ENCODE measurements around the gene ZBTB32. TPM values are rescaled to one million over a fixed set of nuclear protein-coding genes. Genes with fewer than 3 reads are reported as not detected.

Gene ZBTB32
- total and polyA plus RNA-seq, 8 donors, result 0.15 to 0.94 (median 0.39) TPM

DNA sequence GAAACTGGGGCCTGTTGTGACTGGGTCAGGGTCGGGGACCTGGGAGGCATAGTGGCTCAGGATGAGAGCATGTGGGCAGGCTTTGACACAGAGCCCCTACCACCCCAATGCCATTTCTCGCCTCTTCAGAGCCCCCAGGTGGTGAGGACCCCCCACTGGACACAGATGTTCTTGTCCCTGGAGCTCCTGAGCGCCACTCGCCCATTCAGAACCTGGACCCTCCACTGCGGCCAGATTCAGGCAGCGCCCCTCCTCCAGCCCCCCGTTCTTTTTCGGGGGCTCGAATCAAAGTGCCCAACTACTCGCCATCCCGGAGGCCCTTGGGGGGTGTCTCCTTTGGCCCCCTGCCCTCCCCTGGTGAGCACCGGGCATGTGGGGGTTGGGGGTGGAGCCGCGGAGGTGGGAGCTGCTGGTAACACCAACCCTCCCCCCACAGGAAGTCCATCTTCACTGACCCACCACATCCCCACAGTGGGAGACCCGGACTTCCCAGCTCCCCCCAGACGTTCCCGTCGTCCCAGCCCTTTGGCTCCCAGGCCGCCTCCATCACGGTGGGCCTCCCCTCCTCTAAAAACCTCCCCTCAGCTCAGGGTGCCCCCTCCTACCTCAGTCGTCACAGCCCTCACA lies 27.5 kb downstream of the ZBTB32 start:
- intact Hi-C loops (cut with DNase I), result no loop called here
- Histone ChIP-seq H3K9me3 (no peaks in the 10 kb centered on the region), H3K4me1 (no peaks in the 10 kb centered on the region), H3K27ac (no peak overlapping the region), H3K36me3 (peaks cover 0 to 100% of the 10 kb centered on the region in 2 donors), H3K27me3 (no peaks in the 10 kb centered on the region), H3K4me3 (no peak overlapping the region)
- ATAC-seq (no peak), DNase-seq (no peak)
- TF ChIP-seq, protein P1, sequence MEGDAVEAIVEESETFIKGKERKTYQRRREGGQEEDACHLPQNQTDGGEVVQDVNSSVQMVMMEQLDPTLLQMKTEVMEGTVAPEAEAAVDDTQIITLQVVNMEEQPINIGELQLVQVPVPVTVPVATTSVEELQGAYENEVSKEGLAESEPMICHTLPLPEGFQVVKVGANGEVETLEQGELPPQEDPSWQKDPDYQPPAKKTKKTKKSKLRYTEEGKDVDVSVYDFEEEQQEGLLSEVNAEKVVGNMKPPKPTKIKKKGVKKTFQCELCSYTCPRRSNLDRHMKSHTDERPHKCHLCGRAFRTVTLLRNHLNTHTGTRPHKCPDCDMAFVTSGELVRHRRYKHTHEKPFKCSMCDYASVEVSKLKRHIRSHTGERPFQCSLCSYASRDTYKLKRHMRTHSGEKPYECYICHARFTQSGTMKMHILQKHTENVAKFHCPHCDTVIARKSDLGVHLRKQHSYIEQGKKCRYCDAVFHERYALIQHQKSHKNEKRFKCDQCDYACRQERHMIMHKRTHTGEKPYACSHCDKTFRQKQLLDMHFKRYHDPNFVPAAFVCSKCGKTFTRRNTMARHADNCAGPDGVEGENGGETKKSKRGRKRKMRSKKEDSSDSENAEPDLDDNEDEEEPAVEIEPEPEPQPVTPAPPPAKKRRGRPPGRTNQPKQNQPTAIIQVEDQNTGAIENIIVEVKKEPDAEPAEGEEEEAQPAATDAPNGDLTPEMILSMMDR (IDR thresholded peaks at IDR 0.05), result no peak

DNA sequence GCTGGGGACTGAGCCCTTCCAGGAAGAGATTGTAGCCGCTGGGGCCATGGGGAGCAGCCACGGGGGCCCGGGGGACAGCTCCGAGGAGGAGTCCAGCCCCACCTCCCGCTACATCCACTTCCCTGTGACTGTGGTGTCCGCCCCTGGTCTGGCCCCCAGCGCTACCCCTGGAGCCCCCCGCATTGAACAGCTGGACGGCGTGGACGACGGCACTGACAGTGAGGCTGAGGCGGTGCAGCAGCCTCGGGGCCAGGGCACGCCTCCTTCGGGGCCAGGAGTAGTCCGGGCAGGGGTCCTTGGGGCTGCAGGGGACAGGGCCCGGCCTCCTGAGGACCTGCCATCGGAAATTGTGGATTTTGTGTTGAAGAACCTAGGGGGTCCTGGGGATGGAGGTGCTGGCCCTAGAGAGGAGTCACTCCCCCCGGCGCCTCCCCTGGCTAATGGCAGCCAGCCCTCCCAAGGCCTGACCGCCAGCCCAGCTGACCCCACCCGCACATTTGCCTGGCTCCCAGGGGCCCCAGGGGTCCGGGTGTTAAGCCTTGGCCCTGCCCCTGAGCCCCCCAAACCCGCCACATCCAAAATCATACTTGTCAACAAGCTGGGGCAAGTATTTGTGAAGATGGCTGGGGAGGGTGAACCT lies 28.3 kb downstream of the ZBTB32 start:
- H3K27me3 ChIP-seq, result no peaks in the 10 kb centered on the region
- intact Hi-C loops (cut with DNase I), result no loop called here
- H3K4me3 ChIP-seq, result no peak overlapping the region
- no peaks in the 10 kb centered on the region for H3K9me3 ChIP-seq
- H3K36me3 ChIP-seq, result peaks cover 0 to 100% of the 10 kb centered on the region in 2 donors
- no peak overlapping the region for H3K27ac ChIP-seq
- no peak for DNase-seq
- ATAC-seq, result no peak
- TF ChIP-seq, protein P1 (IDR thresholded peaks at IDR 0.05), result no peak
- H3K4me1 ChIP-seq, result no peaks in the 10 kb centered on the region

DNA sequence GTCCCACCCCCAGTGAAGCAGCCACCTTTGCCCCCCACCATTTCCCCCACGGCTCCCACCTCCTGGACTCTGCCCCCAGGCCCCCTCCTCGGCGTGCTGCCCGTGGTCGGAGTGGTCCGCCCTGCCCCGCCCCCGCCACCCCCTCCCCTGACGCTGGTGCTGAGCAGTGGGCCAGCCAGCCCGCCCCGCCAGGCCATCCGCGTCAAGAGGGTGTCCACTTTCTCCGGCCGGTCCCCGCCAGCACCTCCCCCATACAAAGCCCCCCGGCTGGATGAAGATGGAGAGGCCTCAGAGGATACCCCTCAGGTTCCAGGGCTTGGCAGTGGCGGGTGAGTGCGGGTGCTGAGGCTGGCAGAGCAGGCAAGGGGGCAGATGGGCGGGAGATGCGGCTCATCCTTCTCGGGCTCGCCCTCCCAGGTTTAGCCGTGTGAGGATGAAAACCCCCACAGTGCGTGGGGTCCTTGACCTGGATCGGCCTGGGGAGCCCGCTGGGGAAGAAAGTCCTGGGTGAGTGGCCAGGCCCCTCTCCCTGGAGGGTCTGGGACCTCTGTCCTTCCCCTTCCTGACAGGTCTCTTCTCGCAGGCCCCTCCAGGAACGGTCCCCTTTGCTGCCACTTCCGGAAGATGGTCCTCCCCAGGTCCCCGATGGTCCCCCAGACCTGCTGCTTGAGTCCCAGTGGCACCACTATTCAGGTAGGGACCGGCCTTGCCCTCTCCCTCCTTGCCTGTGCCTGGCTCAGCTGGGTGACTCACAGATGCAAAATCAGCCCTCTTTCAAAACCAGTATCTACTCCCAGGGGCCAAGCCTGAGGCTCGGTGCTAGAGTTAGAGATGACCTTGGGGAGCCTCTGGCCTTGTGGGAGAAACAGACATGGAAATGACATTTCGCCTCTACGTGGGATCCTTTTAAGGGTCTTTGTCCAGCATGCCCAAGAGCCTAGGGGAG lies 29.1 kb downstream of the ZBTB32 start:
- Histone ChIP-seq H3K27ac (no peak overlapping the region), H3K36me3 (peaks cover 0 to 100% of the 10 kb centered on the region in 2 donors), H3K9me3 (no peaks in the 10 kb centered on the region), H3K27me3 (no peaks in the 10 kb centered on the region), H3K4me3 (no peak overlapping the region), H3K4me1 (no peaks in the 10 kb centered on the region)
- ATAC-seq (no peak), DNase-seq (no peak)
- TF ChIP-seq, protein P1 (IDR thresholded peaks at IDR 0.05), result no peak
- intact Hi-C loops (cut with DNase I), result no loop called here

DNA sequence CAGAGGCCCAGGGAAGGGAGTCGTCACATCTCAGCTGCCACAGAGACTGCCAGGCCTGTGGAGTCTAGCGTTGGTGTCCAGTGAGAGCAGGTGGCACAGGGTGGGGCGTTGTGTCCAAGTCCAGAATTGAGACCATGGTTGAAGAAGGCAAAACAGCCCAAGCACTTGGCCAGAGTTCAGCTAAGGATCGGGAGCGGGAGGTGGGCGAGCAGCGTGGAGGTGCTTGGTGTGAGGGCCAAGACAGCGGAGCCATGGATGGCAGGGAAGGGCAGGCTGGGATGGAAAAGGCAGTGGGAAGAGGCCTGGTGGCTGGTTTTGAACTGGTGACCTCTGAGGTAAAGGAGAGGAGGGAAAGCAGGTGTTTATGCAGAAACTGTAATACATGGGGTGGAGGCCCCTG lies 29.9 kb downstream of the ZBTB32 start:
- ATAC-seq, result no peak
- Histone ChIP-seq H3K9me3 (no peaks in the 10 kb centered on the region), H3K4me3 (no peak overlapping the region), H3K4me1 (peaks cover 0 to 5% of the 10 kb centered on the region in 2 donors), H3K27ac (no peak overlapping the region), H3K27me3 (no peaks in the 10 kb centered on the region), H3K36me3 (peaks cover 0 to 100% of the 10 kb centered on the region in 2 donors)
- TF ChIP-seq, protein P1 (IDR thresholded peaks at IDR 0.05), result no peak
- DNase-seq, result no peak
- intact Hi-C loops (cut with DNase I), result no loop called here

DNA sequence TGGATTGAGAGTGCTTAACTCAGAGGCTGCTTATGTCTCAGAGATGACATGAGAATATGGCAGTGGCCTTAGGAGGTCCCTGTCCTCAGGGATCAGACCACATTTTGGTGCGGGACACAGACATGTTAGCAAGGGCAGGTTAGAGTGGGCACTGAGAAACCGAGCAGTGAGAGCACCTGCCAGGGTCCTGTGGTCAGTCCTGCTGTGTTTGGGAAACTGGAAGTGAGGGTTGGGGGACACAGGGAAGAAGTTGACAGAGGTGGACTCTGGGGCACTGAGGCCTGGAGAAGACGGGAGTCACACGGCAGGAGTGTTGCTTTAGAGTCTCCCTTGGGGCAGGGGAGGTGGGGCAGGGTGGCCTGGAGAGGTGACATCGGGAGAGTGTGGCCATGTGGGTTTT lies 30.5 kb downstream of the ZBTB32 start:
- intact Hi-C loops (cut with DNase I), result no loop called here
- DNase-seq (no peak), ATAC-seq (no peak)
- TF ChIP-seq, protein P1 (IDR thresholded peaks at IDR 0.05), result no peak
- Histone ChIP-seq H3K36me3 (peaks cover 0 to 95% of the 10 kb centered on the region in 2 donors), H3K4me1 (peaks cover 0 to 11% of the 10 kb centered on the region in 2 donors), H3K27me3 (no peaks in the 10 kb centered on the region), H3K4me3 (no peak overlapping the region), H3K27ac (no peak overlapping the region), H3K9me3 (no peaks in the 10 kb centered on the region)
